Measurements from ENCODE around the gene RBM4. TPM values are rescaled to one million over a fixed set of nuclear protein-coding genes. Genes with fewer than 3 reads are reported as not detected.
A peak's percentile ranks its signal among the peaks of the same experiment; 100 is the strongest.

The RBM4 gene
- total RNA-seq, 4 donors from 2014 or later = 53.5 to 83.9 (median 57.2) TPM

GRCh38 chr11:66641834-66642233 is 3.3 kb downstream of the RBM4 start:
- Histone ChIP-seq H3K27ac (peak overlapping the region in 1 of 4 donors; percentile 25), H3K9me3 (no peaks in the 10 kb centered on the region), H3K36me3 (peaks cover 0 to 57% (median 20%) of the 10 kb centered on the region in 3 donors), H3K4me1 (peaks cover 7 to 87% (median 60%) of the 10 kb centered on the region in 4 donors), H3K4me3 (peak overlapping the region in 2 of 4 donors; percentile 16 to 18), H3K27me3 (no peaks in the 10 kb centered on the region)
- no peak for TF ChIP-seq EP300 (IDR thresholded peaks at IDR 0.05)
- no peak for TF ChIP-seq POLR2A (IDR thresholded peaks at IDR 0.05)
- no peak for TF ChIP-seq CTCF (IDR thresholded peaks at IDR 0.05)
- 12 to 22% methylated on average over 3 of the region's 3 CpGs for WGBS, 2 donors
- DNase-seq (ENCODE audit: low spot score in 2 of 2) = no peak

- peak overlapping the region in 1 of 4 donors; percentile 10 for H3K27ac ChIP-seq
- WGBS, 2 donors = 83 to 94% methylated on average over 24 of the region's 24 CpGs
- no peaks in the 10 kb centered on the region for H3K27me3 ChIP-seq
- peaks cover 0 to 78% (median 20%) of the 10 kb centered on the region in 3 donors for H3K36me3 ChIP-seq
- DNase-seq (ENCODE audit: low spot score in 2 of 2) = no peak
- TF ChIP-seq CTCF (IDR thresholded peaks at IDR 0.05) (no peak), EP300 (IDR thresholded peaks at IDR 0.05) (no peak), POLR2A (IDR thresholded peaks at IDR 0.05) (no peak)
- H3K4me3 ChIP-seq = no peak overlapping the region
- H3K4me1 ChIP-seq = peaks cover 7 to 78% (median 55%) of the 10 kb centered on the region in 4 donors
- H3K9me3 ChIP-seq = no peaks in the 10 kb centered on the region
Observed at GRCh38 chr11:66643745-66644437, 5.4 kb downstream of the RBM4 start.

- WGBS, 2 donors = 78 to 79% methylated on average over 4 of the region's 4 CpGs
- Histone ChIP-seq H3K36me3 (peaks cover 0 to 92% (median 10%) of the 10 kb centered on the region in 3 donors), H3K4me3 (no peak overlapping the region), H3K4me1 (peaks cover 0 to 55% (median 31%) of the 10 kb centered on the region in 4 donors), H3K27ac (no peak overlapping the region), H3K9me3 (no peaks in the 10 kb centered on the region), H3K27me3 (no peaks in the 10 kb centered on the region)
- no peak for DNase-seq (ENCODE audit: low spot score in 2 of 2)
- TF ChIP-seq POLR2A (IDR thresholded peaks at IDR 0.05) = no peak
- TF ChIP-seq CTCF (IDR thresholded peaks at IDR 0.05) = no peak
- no peak for TF ChIP-seq EP300 (IDR thresholded peaks at IDR 0.05)
Observed at GRCh38 chr11:66646828-66647227, 8.3 kb downstream of the RBM4 start.

DNA sequence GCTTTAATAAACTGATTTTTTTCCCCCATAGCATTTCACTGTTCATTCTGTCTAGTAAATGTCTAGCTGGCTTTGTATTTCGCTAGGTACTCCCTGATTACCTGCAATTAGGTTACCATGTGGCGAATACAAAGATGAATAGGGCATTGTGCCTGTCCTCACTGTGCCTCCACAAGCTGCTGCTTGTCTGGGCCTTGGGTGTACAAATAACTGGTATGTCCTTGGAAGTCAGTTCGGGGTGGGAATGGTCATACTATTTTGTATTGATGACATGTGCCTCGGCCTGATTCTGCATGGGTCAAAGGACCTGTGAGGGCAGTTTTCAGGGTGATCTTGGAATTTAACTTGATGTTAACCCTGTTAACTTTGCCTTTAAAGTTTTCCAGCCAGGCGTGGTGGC is 11.4 kb downstream of the RBM4 start:
- no peak for DNase-seq (ENCODE audit: low spot score in 2 of 2)

More for the DNA sequence above, 11.4 kb downstream of the RBM4 start:
- Histone ChIP-seq H3K36me3 (peaks cover 0 to 100% (median 0%) of the 10 kb centered on the region in 3 donors), H3K9me3 (no peaks in the 10 kb centered on the region), H3K27me3 (no peaks in the 10 kb centered on the region), H3K4me3 (no peak overlapping the region), H3K27ac (no peak overlapping the region), H3K4me1 (peaks cover 0 to 24% (median 10%) of the 10 kb centered on the region in 4 donors)
- 89% methylated on average over 5 of the region's 5 CpGs for WGBS, 2 donors
- no peak for TF ChIP-seq POLR2A (IDR thresholded peaks at IDR 0.05)
- no peak for TF ChIP-seq CTCF (IDR thresholded peaks at IDR 0.05)
- TF ChIP-seq EP300 (IDR thresholded peaks at IDR 0.05) = no peak

All from tibial nerve (tissue), 4 donors.